H54 (cell line): ENCODE data around the gene TRMT44.
"Not testable (repeated sequence)": the region's sequence is repeated elsewhere in the genome, so short reads cannot be mapped to it uniquely, and the experiment has no call there.

Source experiments
- DNase-seq: peaks from one replicate; pipeline ENCODE4 v3.0.0; 2011; ENCODE audit warnings: low spot score, mixed read lengths; ENCODE audit not compliant: insufficient read length
- FAIRE-seq: peaks from 3 replicates; lab custom pipeline; 2011; peaks lifted over from hg19 to GRCh38; lab: Jason Lieb, UNC
- POLR2A ChIP-seq: IDR thresholded peaks from 2 replicates; pipeline ENCODE4 v1.6.1; 2011; ENCODE audit warnings: low read depth, mild to moderate bottlenecking, low read length

TRMT44 gene

DNA sequence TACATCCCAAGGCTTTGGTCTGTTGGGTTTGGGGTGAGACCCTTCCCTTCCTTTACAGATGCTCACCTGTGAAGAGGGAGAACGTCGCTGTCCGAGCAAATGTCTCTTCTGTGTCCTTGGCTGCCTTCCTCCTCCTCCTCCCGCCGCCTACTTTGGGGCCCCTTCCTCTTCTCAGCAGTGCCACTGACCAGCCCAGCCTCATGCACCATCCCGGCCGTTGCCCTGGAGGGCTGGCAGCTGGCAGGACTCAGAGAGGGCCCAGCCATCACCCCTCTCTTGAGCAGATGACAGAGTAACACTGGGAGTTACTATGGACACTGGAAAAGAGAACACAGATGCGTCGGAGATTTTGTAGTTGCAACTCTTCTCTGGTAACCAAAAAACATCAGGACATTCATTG is 68.2 kb downstream of the TRMT44 start:
- FAIRE-seq (no peak), DNase-seq (no peak)
- no peak for TF ChIP-seq POLR2A

GRCh38 chr4:8509311-8509950 is 68.9 kb downstream of the TRMT44 start:
- DNase-seq: no peak
- no peak for TF ChIP-seq POLR2A
- FAIRE-seq: no peak

DNA sequence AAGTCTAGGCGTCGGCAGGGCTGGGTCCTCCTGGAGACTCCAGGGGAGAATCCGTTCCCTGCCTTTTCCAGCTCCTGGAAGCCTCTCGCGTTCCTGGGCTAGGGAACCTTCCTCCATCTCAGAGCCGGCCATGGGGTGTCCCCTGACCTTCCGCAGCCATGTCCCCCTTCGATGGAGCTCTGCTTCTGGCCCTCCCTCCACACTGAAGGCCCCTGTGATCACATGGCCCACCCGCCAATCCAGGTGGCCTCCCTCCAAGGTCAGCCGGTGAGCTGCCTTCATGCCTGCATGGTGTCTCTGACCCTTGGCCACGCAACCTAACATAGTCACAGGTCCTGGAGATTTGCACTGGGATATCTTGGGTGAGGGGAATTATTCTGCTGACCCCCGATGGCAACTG is 69.6 kb downstream of the TRMT44 start:
- TF ChIP-seq POLR2A: no peak
- no peak for DNase-seq
- no peak for FAIRE-seq

GRCh38 chr4:8510611-8511285 is 70.2 kb downstream of the TRMT44 start:
- DNase-seq: no peak
- TF ChIP-seq POLR2A: no peak
- no peak for FAIRE-seq

GRCh38 chr4:8512510-8512909 is 71.9 kb downstream of the TRMT44 start:
- no peak for TF ChIP-seq POLR2A
- FAIRE-seq (no peak), DNase-seq (no peak)

GRCh38 chr4:8513080-8513479 is 72.5 kb downstream of the TRMT44 start:
- DNase-seq, FAIRE-seq: not testable (repeated sequence)

GRCh38 chr4:8513931-8514330 is 73.4 kb downstream of the TRMT44 start:
- DNase-seq (no peak), FAIRE-seq (no peak)
- no peak for TF ChIP-seq POLR2A

- no peak for FAIRE-seq
- no peak for TF ChIP-seq POLR2A
- no peak for DNase-seq
Observed at GRCh38 chr4:8514391-8514790, 73.8 kb downstream of the TRMT44 start.

GRCh38 chr4:8515316-8516060 is 74.9 kb downstream of the TRMT44 start:
- no peak for TF ChIP-seq POLR2A
- no peak for FAIRE-seq
- DNase-seq: peak; percentile 86

- FAIRE-seq (no peak), DNase-seq (no peak)
- TF ChIP-seq POLR2A: no peak
Observed at GRCh38 chr4:8516061-8516573, 75.5 kb downstream of the TRMT44 start.

DNA sequence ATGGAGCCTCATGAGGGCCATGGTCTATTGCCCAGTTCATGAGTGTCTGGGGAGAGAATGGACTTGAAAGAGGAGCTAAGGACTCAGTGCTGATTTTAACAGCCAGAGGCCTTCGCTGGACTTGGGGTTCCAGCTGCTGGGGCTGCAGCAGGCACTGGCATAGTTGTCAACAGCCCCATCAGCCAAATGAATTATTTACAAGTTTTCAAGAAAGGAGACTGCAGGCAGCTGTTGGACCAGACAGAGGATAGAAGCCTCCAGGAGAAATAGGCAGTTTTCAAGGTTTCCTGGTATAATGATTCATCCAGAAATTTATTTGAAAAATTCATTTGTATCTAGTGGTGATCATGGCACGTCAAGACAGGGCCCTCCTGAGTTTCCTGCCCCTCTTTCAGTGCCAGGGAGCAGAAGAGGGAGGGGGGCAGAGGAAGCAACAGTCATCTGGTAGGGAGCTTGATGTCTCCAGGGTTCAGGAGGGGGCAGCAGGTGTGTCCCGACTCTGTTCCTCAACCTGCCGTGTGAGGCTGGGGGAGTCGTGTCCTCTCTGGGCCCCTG is 76.5 kb downstream of the TRMT44 start:
- no peak for DNase-seq
- TF ChIP-seq POLR2A: no peak
- FAIRE-seq: no peak

DNA sequence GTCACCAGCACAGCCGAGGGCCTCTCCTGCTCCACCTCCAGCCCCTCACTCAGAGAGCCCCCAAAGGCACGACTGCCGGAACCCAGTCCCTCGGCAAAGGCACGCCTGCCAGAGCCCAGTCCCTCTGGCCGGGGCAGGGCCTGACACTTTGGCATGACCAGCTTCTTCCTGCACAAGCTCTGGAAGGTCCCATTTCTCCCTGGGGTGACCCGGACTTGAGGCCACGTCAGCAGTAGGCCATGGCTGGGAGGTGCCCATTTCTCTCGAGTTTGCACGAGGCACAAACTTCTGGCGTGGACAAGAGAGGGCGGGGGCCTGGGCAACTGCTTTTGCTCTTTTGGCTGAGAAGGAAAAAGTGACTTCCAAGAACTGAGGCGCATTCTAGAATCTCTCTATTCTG is 77.4 kb downstream of the TRMT44 start:
- no peak for TF ChIP-seq POLR2A
- no peak for FAIRE-seq
- no peak for DNase-seq

- DNase-seq (no peak), FAIRE-seq (no peak)
- TF ChIP-seq POLR2A: no peak
Observed at GRCh38 chr4:8522160-8523120, 81.9 kb downstream of the TRMT44 start.
